ENCODE measurements around the gene CKLF. TPM values are rescaled to one million over a fixed set of nuclear protein-coding genes. Genes with fewer than 3 reads are reported as not detected.

CKLF gene
- total RNA-seq, 1 experiment from 2014 or later = 21.0 TPM

DNA sequence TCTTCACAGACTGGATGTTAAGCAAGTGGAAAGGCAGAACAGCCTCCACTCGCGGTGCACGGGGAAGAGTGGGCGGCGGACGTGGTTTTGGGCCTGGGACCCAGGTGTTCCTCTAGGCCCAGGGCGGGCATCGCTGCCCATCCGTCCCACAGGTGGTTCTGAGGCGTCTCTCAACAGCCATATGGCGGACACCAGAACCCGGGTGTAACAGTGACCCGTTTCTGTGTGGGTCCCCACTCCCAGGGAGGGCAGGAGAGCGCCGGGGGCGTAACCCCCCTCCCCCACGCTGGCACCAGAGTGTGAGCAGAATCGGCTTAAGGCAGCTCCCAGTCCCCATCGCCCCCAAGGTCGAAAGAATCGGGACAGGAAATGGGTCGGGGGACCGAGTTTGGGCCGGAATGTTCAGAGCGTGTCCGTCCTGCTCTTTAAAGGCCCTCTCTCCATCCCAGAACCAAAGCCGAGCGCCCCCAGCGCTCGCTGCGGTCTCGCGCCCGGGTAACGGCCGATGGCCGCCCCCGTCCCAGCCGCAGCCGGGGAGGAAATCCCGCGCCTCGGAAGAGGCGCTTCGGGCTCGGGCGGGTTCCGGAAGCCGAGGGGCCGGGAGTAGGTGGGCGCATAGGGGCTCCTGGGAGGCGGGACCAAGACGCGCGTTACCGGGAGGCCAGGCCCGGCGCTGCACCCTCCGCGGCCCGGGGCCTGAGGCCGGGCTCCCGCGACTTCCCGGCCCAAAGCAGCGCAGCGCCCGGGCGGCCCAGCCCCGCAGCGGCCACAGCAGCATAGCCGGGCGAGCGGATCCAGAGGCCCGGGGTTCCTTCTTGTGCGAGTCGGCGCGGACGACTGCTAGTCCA is 2.9 kb upstream of the CKLF start, which contains the start of gene TK2:
Gene TK2 (minus strand): TSS at position 839 of the 848 bp plus-strand sequence. CDS start 61 bp downstream, at position 778.
- ChIA-PET POLR2A (no interaction called here), CTCF (interaction anchor here (1.3 to 1.8 kb wide), 2 partner anchors 38 to 40 kb away, joined by 3 to 4 read pairs; no protein-coding TSS in a partner anchor)
- H3K9me3 Mint-ChIP-seq = peaks cover 3% of the 10 kb centered on the region; the same call in 1 of the 2 replicates
- H3K4me3 Mint-ChIP-seq = peak within 1 kb of the TSS; percentile 75
- peaks cover 35% of the 10 kb centered on the region for H3K4me1 Mint-ChIP-seq
- peak within 1 kb of the TSS; percentile 66 for H3K27ac Mint-ChIP-seq
- peaks cover 34% of the 10 kb centered on the region for H3K27me3 Mint-ChIP-seq (ENCODE audit: low read depth)
- DNase-seq (ENCODE audit: low spot score) = peak; percentile 72
- peaks cover 4% of the 10 kb centered on the region for H3K36me3 Mint-ChIP-seq
- ATAC-seq = peak; percentile 83
- TF ChIP-seq, protein P1, sequence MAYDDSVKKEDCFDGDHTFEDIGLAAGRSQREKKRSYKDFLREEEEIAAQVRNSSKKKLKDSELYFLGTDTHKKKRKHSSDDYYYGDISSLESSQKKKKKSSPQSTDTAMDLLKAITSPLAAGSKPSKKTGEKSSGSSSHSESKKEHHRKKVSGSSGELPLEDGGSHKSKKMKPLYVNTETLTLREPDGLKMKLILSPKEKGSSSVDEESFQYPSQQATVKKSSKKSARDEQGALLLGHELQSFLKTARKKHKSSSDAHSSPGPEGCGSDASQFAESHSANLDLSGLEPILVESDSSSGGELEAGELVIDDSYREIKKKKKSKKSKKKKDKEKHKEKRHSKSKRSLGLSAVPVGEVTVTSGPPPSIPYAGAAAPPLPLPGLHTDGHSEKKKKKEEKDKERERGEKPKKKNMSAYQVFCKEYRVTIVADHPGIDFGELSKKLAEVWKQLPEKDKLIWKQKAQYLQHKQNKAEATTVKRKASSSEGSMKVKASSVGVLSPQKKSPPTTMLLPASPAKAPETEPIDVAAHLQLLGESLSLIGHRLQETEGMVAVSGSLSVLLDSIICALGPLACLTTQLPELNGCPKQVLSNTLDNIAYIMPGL (CRISPR knock-in tag; IDR thresholded peaks at IDR 0.05) = peak; percentile 26; the same call in 1 of the 2 replicates
- TF ChIP-seq, protein P2, sequence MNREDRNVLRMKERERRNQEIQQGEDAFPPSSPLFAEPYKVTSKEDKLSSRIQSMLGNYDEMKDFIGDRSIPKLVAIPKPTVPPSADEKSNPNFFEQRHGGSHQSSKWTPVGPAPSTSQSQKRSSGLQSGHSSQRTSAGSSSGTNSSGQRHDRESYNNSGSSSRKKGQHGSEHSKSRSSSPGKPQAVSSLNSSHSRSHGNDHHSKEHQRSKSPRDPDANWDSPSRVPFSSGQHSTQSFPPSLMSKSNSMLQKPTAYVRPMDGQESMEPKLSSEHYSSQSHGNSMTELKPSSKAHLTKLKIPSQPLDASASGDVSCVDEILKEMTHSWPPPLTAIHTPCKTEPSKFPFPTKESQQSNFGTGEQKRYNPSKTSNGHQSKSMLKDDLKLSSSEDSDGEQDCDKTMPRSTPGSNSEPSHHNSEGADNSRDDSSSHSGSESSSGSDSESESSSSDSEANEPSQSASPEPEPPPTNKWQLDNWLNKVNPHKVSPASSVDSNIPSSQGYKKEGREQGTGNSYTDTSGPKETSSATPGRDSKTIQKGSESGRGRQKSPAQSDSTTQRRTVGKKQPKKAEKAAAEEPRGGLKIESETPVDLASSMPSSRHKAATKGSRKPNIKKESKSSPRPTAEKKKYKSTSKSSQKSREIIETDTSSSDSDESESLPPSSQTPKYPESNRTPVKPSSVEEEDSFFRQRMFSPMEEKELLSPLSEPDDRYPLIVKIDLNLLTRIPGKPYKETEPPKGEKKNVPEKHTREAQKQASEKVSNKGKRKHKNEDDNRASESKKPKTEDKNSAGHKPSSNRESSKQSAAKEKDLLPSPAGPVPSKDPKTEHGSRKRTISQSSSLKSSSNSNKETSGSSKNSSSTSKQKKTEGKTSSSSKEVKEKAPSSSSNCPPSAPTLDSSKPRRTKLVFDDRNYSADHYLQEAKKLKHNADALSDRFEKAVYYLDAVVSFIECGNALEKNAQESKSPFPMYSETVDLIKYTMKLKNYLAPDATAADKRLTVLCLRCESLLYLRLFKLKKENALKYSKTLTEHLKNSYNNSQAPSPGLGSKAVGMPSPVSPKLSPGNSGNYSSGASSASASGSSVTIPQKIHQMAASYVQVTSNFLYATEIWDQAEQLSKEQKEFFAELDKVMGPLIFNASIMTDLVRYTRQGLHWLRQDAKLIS (CRISPR knock-in tag; IDR thresholded peaks at IDR 0.05; ENCODE audit: borderline replicate concordance) = no peak
- TF ChIP-seq ZBTB43 (CRISPR knock-in tag; IDR thresholded peaks at IDR 0.05) = no peak
- TF ChIP-seq GABPB1 (CRISPR knock-in tag; IDR thresholded peaks at IDR 0.05) = no peak
- peak; percentile 59; the same call in 1 of the 2 replicates for TF ChIP-seq ZBTB21 (CRISPR knock-in tag; IDR thresholded peaks at IDR 0.05; ENCODE audit: borderline replicate concordance)
- TF ChIP-seq, protein P3, sequence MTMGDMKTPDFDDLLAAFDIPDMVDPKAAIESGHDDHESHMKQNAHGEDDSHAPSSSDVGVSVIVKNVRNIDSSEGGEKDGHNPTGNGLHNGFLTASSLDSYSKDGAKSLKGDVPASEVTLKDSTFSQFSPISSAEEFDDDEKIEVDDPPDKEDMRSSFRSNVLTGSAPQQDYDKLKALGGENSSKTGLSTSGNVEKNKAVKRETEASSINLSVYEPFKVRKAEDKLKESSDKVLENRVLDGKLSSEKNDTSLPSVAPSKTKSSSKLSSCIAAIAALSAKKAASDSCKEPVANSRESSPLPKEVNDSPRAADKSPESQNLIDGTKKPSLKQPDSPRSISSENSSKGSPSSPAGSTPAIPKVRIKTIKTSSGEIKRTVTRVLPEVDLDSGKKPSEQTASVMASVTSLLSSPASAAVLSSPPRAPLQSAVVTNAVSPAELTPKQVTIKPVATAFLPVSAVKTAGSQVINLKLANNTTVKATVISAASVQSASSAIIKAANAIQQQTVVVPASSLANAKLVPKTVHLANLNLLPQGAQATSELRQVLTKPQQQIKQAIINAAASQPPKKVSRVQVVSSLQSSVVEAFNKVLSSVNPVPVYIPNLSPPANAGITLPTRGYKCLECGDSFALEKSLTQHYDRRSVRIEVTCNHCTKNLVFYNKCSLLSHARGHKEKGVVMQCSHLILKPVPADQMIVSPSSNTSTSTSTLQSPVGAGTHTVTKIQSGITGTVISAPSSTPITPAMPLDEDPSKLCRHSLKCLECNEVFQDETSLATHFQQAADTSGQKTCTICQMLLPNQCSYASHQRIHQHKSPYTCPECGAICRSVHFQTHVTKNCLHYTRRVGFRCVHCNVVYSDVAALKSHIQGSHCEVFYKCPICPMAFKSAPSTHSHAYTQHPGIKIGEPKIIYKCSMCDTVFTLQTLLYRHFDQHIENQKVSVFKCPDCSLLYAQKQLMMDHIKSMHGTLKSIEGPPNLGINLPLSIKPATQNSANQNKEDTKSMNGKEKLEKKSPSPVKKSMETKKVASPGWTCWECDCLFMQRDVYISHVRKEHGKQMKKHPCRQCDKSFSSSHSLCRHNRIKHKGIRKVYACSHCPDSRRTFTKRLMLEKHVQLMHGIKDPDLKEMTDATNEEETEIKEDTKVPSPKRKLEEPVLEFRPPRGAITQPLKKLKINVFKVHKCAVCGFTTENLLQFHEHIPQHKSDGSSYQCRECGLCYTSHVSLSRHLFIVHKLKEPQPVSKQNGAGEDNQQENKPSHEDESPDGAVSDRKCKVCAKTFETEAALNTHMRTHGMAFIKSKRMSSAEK (CRISPR knock-in tag; IDR thresholded peaks at IDR 0.05; ENCODE audit: borderline replicate concordance) = no peak
- no peak for TF ChIP-seq ZNF416 (CRISPR knock-in tag; IDR thresholded peaks at IDR 0.05)
- TF ChIP-seq NR3C1 (CRISPR knock-in tag; conservative IDR thresholded peaks at IDR 0.05; ENCODE audit: low read depth) = 0 out of 2 replicates have a peak, but pooled peaks have one; percentile 50
- TF ChIP-seq ZNF671 (CRISPR knock-in tag; IDR thresholded peaks at IDR 0.05) = no peak
- no peak for TF ChIP-seq OVOL2 (CRISPR knock-in tag; IDR thresholded peaks at IDR 0.05; ENCODE audit: borderline replicate concordance)
- TF ChIP-seq E2F4 (CRISPR knock-in tag; IDR thresholded peaks at IDR 0.05; ENCODE audit: borderline replicate concordance, low read depth) = no peak
- no peak for TF ChIP-seq ZNF232 (CRISPR knock-in tag; IDR thresholded peaks at IDR 0.05)
- peak; percentile 30; the same call in 1 of the 2 replicates for TF ChIP-seq ZNF317 (CRISPR knock-in tag; IDR thresholded peaks at IDR 0.05; ENCODE audit: borderline replicate concordance, low read depth)
- TF ChIP-seq TCF7 (CRISPR knock-in tag; IDR thresholded peaks at IDR 0.05; ENCODE audit: low read depth) = no peak
- TF ChIP-seq HMGA2 (CRISPR knock-in tag; IDR thresholded peaks at IDR 0.05) = 0 out of 2 replicates have a peak, but pooled peaks have one; percentile 5
- 0 out of 2 replicates have a peak, but pooled peaks have one; percentile 57 for TF ChIP-seq CREM (CRISPR knock-in tag; IDR thresholded peaks at IDR 0.05)
- no peak for TF ChIP-seq IRF1 (CRISPR knock-in tag; IDR thresholded peaks at IDR 0.05)
- TF ChIP-seq SOX15 (CRISPR knock-in tag; IDR thresholded peaks at IDR 0.05) = no peak
- 0 out of 2 replicates have a peak, but pooled peaks have one; percentile 25 for TF ChIP-seq KAT7 (CRISPR knock-in tag; IDR thresholded peaks at IDR 0.05; ENCODE audit: borderline replicate concordance)
- no peak for TF ChIP-seq RELA (CRISPR knock-in tag; IDR thresholded peaks at IDR 0.05; ENCODE audit: borderline replicate concordance)

All from WTC11 (cell line).